Left lobe of liver (tissue), 2 donors: ENCODE measurements around the gene STARD3. TPM values are rescaled to one million over a fixed set of nuclear protein-coding genes. Genes with fewer than 3 reads are reported as not detected.
"Not testable (repeated sequence)": the region's sequence is repeated elsewhere in the genome, so short reads cannot be mapped to it uniquely, and the experiment has no call there.

Source experiments
- ATAC-seq: fragments of 200-7000 bp; cut with Tn5 transposase; one replicate; pipeline ENCODE4 v1.9.1; 2020; ENCODE audit warnings: mild to moderate bottlenecking, moderate library complexity
- DNase-seq: peaks from one replicate; pipeline ENCODE4 v3.0.0-alpha.2; 2020; ENCODE audit warnings: low spot score
- total RNA-seq: library from RNA; stranded (reverse); gene quantifications from one replicate; pipeline ENCODE4 v1.2.1, GENCODE V29; 2021
- donor health status: DM: no; HTN: no; CAD: no; lungs with moderate emphysema.
- donor health status: DM: no; HTN: yes; CAD: no.

Gene STARD3
- total RNA-seq, 1 donor from 2014 or later = 27.3 TPM

- no peak for DNase-seq
- ATAC-seq = peak; percentile 61
Observed at GRCh38 chr17:39687101-39687545, 50.2 kb downstream of the STARD3 start.

- DNase-seq = peak; percentile 88
- peak; percentile 95 for ATAC-seq
Observed at GRCh38 chr17:39687546-39688474, 50.9 kb downstream of the STARD3 start, which contains the start of gene PGAP3. Gene PGAP3 (minus strand): TSS chr17:39688057. CDS start chr17:39688014, 43 bp downstream.

- no peak for DNase-seq
- no peak for ATAC-seq
Observed at GRCh38 chr17:39688475-39688835, 51.5 kb downstream of the STARD3 start.

- ATAC-seq (no peak), DNase-seq (no peak)
Observed at GRCh38 chr17:39688945-39689344, 52.0 kb downstream of the STARD3 start.

GRCh38 chr17:39694593-39694992 lies 57.6 kb downstream of the STARD3 start:
- no peak for DNase-seq

GRCh38 chr17:39695089-39695474 lies 58.1 kb downstream of the STARD3 start:
- ATAC-seq (peak; percentile 5), DNase-seq (no peak)

More at GRCh38 chr17:39694593-39694992, 57.6 kb downstream of the STARD3 start:
- no peak for ATAC-seq

- DNase-seq (no peak), ATAC-seq (no peak)
Observed at GRCh38 chr17:39696731-39697130, 59.8 kb downstream of the STARD3 start.

- no peak for ATAC-seq
- DNase-seq = no peak
Observed at GRCh38 chr17:39697961-39698360, 61.0 kb downstream of the STARD3 start.

- ATAC-seq, DNase-seq: not testable (repeated sequence)
Observed at GRCh38 chr17:39699157-39699817, 62.3 kb downstream of the STARD3 start.

GRCh38 chr17:39699818-39700147 lies 62.8 kb downstream of the STARD3 start, which contains the start of gene ERBB2:
Gene ERBB2 (plus strand): TSS chr17:39700064. CDS start chr17:39700239, 175 bp downstream.
- ATAC-seq (peak; percentile 11), DNase-seq (no peak)

- DNase-seq (no peak), ATAC-seq (peak; percentile 29)
Observed at GRCh38 chr17:39700148-39700987, 63.4 kb downstream of the STARD3 start.

- DNase-seq = no peak
- no peak for ATAC-seq
Observed at GRCh38 chr17:39701012-39701783, 64.3 kb downstream of the STARD3 start.

GRCh38 chr17:39701784-39702422 lies 65.0 kb downstream of the STARD3 start:
- ATAC-seq (no peak), DNase-seq (no peak)

- DNase-seq (peak; percentile 80), ATAC-seq (peak; percentile 63)
Observed at GRCh38 chr17:39702901-39703893, 66.3 kb downstream of the STARD3 start.

- ATAC-seq (no peak), DNase-seq (no peak)
Observed at GRCh38 chr17:39703913-39704312, 67.0 kb downstream of the STARD3 start.

- ATAC-seq (no peak), DNase-seq (no peak)
Observed at GRCh38 chr17:39704821-39705551, 68.0 kb downstream of the STARD3 start.

- ATAC-seq (peak; percentile 73), DNase-seq (peak; percentile 95)
Observed at GRCh38 chr17:39705786-39706348, 68.9 kb downstream of the STARD3 start.
